Esophagus muscularis mucosa (tissue), 4 donors: ENCODE results near the gene LRRTM3. TPM values are rescaled to one million over a fixed set of nuclear protein-coding genes. Genes with fewer than 3 reads are reported as not detected.

ENCODE experiments used
- DNase-seq: peaks from one replicate; pipeline ENCODE4 v3.0.0-alpha.2; 2017; ENCODE audit errors: extremely low spot score
- H3K27ac ChIP-seq, 4 donors: fragments of 200-600 bp; sonication (generic); replicated peaks in 1 of 4; 1 replicate in 3 of 4; 2 replicates in 1 of 4; pipeline ENCODE4 v1.5.1; 2016 to 2019; ENCODE audit warnings: mild to moderate bottlenecking in 1 of 4
- H3K27me3 ChIP-seq, 4 donors: fragments of 200-600 bp; sonication (generic); one replicate each; pipeline versions ENCODE4 v1.5.1 to v1.6.0; 2016 to 2019
- H3K36me3 ChIP-seq, 4 donors: fragments of 200-600 bp; sonication (generic); one replicate each; pipeline ENCODE4 v1.5.1; 2016 to 2019
- H3K4me1 ChIP-seq, 4 donors: fragments of 200-600 bp; sonication (generic); one replicate each; pipeline ENCODE4 v1.5.1; 2016 to 2019
- H3K4me3 ChIP-seq, 4 donors: fragments of 200-600 bp; sonication (generic); 1 replicate in 2 of 4; 2 replicates in 2 of 4; pipeline ENCODE4 v1.5.1; 2016 to 2019; ENCODE audit warnings: mild to moderate bottlenecking in 4 of 4, moderate library complexity in 1 of 4
- H3K9me3 ChIP-seq, 4 donors: fragments of 200-600 bp; sonication (generic); 1 replicate in 3 of 4; 2 replicates in 1 of 4; pipeline ENCODE4 v1.5.1; 2016 to 2019
- CTCF ChIP-seq, 3 experiments: fragments of 200-600 bp in 2 of 3; fragments of 450-650 bp in 1 of 3; sonication (generic) in 2 of 3; IDR thresholded peaks; one replicate each; pipeline ENCODE4 v1.5.1; 2017 to 2019; ENCODE audit warnings: antibody characterized with exemption in 3 of 3, mild to moderate bottlenecking in 2 of 3, moderate library complexity in 1 of 3
- EP300 ChIP-seq: sonication (generic); formaldehyde crosslinking; IDR thresholded peaks from one replicate; pipeline ENCODE4 v1.6.1; 2017; ENCODE audit warnings: antibody characterized with exemption
- POLR2A ChIP-seq: fragments of 450-650 bp; IDR thresholded peaks from one replicate; pipeline ENCODE4 v1.6.1; 2017; ENCODE audit warnings: antibody characterized with exemption, moderate library complexity, mild to moderate bottlenecking, low read depth
- POLR2AphosphoS5 ChIP-seq, 2 donors: sonication (generic); formaldehyde crosslinking; IDR thresholded peaks; one replicate each; pipeline ENCODE4 v1.6.1; 2017; ENCODE audit warnings: antibody characterized with exemption in 2 of 2
- WGBS: methylation state at CpG from one replicate; pipeline ENCODE4 v1.1.5; 2018; 5-methylcytosine and 5-hydroxymethylcytosine counted together
- intact Hi-C: fragments of 100-400 bp; cut with DNase I; formaldehyde crosslinking; loops from one replicate; pipeline ENCODE4 v1.15.1; 2023
- total RNA-seq, 4 donors: library from RNA; depleted of rRNA; stranded (reverse); fragments of >200 nt; gene quantifications; one replicate each; pipeline versions ENCODE4 v1.1.0 to v1.2.1, GENCODE V29; 2016

The LRRTM3 gene
- total RNA-seq, 4 donors from 2014 or later, result 0.06 to 0.42 (median 0.23) TPM

- Histone ChIP-seq H3K36me3 (no peaks in the 10 kb centered on the region), H3K4me1 (peaks cover 0 to 5% (median 0%) of the 10 kb centered on the region in 4 donors), H3K4me3 (no peak overlapping the region), H3K27me3 (no peaks in the 10 kb centered on the region), H3K27ac (no peak overlapping the region), H3K9me3 (no peaks in the 10 kb centered on the region)
- no peak for DNase-seq
- intact Hi-C loops, result no loop called here
- TF ChIP-seq CTCF (IDR thresholded peaks at IDR 0.05) (no peak), POLR2A (no peak), POLR2AphosphoS5 (IDR thresholded peaks at IDR 0.05) (no peak), EP300 (no peak)
- 76% methylated on average over 3 of the region's 3 CpGs for WGBS
Observed at GRCh38 chr10:66881814-66882213, 44.0 kb upstream of the LRRTM3 start.

GRCh38 chr10:66882271-66882670, 43.6 kb upstream of the LRRTM3 start:
- Histone ChIP-seq H3K9me3 (no peaks in the 10 kb centered on the region), H3K27ac (no peak overlapping the region), H3K4me3 (no peak overlapping the region), H3K4me1 (peaks cover 0 to 5% (median 0%) of the 10 kb centered on the region in 4 donors), H3K27me3 (no peaks in the 10 kb centered on the region), H3K36me3 (no peaks in the 10 kb centered on the region)
- WGBS, result 88% methylated on average over 2 of the region's 2 CpGs
- no peak for DNase-seq
- intact Hi-C loops, result no loop called here
- no peak for TF ChIP-seq POLR2A
- TF ChIP-seq POLR2AphosphoS5 (IDR thresholded peaks at IDR 0.05), result no peak
- TF ChIP-seq EP300, result no peak
- TF ChIP-seq CTCF (IDR thresholded peaks at IDR 0.05), result no peak

GRCh38 chr10:66886848-66887247, 39.0 kb upstream of the LRRTM3 start:
- Histone ChIP-seq H3K27me3 (no peaks in the 10 kb centered on the region), H3K9me3 (no peaks in the 10 kb centered on the region), H3K36me3 (no peaks in the 10 kb centered on the region), H3K27ac (no peak overlapping the region), H3K4me1 (no peaks in the 10 kb centered on the region), H3K4me3 (no peak overlapping the region)
- DNase-seq, result no peak
- TF ChIP-seq POLR2AphosphoS5 (IDR thresholded peaks at IDR 0.05), result no peak
- no peak for TF ChIP-seq CTCF (IDR thresholded peaks at IDR 0.05)
- no peak for TF ChIP-seq POLR2A
- TF ChIP-seq EP300, result no peak
- intact Hi-C loops, result no loop called here

GRCh38 chr10:66888237-66888636, 37.6 kb upstream of the LRRTM3 start:
- H3K4me1 ChIP-seq, result no peaks in the 10 kb centered on the region
- TF ChIP-seq POLR2A (no peak), EP300 (no peak), POLR2AphosphoS5 (IDR thresholded peaks at IDR 0.05) (no peak), CTCF (IDR thresholded peaks at IDR 0.05) (no peak)
- H3K4me3 ChIP-seq, result no peak overlapping the region
- DNase-seq, result no peak
- H3K27me3 ChIP-seq, result no peaks in the 10 kb centered on the region
- WGBS, result 74% methylated on average over 1 of the region's 1 CpG
- no peak overlapping the region for H3K27ac ChIP-seq
- H3K36me3 ChIP-seq, result no peaks in the 10 kb centered on the region
- H3K9me3 ChIP-seq, result no peaks in the 10 kb centered on the region
- intact Hi-C loops, result no loop called here

- H3K9me3 ChIP-seq, result peaks cover 0 to 2% (median under 1%) of the 10 kb centered on the region in 4 donors
- no peak for TF ChIP-seq POLR2AphosphoS5 (IDR thresholded peaks at IDR 0.05)
- no peak for TF ChIP-seq CTCF (IDR thresholded peaks at IDR 0.05)
- TF ChIP-seq EP300, result no peak
- TF ChIP-seq POLR2A, result no peak
- intact Hi-C loops, result no loop called here
- H3K4me1 ChIP-seq, result no peaks in the 10 kb centered on the region
- H3K36me3 ChIP-seq, result no peaks in the 10 kb centered on the region
- no peak for DNase-seq
- 27% methylated on average over 2 of the region's 2 CpGs for WGBS
- no peak overlapping the region for H3K27ac ChIP-seq
- no peaks in the 10 kb centered on the region for H3K27me3 ChIP-seq
- H3K4me3 ChIP-seq, result no peak overlapping the region
Observed at GRCh38 chr10:66892871-66893270, 33.0 kb upstream of the LRRTM3 start.
